ENCODE data around the gene SNRPD1.
"Not testable (repeated sequence)": the region's sequence is repeated elsewhere in the genome, so short reads cannot be mapped to it uniquely, and the experiment has no call there.

SNRPD1 gene

DNA sequence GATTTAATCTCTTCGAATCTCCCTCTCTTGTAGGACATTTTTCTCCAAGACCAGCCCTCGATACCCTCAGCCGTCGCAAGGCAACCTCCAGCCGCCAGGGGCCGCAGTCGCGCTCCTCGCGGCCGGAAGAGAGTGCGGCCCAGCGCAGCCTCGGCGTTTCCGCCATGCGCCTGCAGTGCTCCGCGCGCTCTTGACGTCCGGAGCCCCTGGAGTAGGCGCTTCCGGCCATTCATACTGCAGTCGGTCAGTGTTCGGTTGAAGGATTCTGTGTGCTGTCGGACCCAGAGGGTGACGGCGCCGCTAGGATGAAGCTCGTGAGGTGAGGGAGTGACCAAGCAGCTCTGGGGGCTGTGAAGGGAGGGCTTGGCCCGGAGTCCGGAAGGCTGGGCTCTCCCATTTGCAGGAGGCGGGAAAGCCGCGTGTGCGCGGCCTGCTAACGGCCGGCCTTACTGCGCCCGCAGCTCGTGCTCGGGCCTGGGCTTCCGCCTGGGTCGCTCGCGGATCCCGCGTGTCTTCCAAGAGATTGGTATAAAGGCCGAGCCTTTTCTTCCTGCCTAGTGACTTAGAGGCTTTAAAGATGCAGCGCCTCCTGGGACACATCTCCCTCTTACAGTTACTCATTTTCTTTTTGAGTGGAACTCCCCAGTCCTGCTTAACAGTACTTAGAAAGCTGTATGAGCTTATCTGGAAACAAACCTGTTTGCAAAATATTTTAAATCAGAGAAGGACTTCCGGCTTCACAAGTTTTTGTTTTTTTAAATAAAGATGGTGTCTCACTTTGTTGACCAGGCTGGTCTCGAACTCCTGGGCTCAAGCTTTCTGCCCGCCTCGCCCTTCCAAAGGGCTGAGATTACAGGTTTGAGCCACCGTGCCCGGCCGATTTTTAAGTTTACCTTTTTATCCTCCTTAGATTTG is at the start of gene SNRPD1:
Gene SNRPD1, plus strand, starts transcription at position 190 of the 915 bp plus-strand sequence. Its CDS starts 116 bp downstream, at position 306.
- DNase-seq: peak; percentile 97

DNA sequence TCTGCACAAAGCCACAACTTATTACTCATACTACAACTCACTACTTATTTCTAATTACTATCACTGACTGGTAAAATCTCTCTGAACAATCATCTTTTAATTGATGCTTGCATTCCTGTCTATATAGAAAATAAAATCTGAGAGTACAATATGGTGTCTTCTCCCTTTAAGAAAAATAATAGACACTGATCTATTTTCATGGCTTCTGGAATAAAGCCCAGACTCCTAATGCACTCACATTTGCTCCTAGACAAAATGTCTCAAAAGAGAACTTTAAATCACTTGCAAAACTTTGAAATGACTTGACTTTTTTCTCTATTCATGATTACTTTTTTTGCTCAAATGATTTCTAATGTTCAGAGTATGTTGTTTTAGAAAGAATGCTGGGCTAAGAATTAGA is 40.3 kb upstream of the SNRPD1 start:
- no peak for DNase-seq

DNA sequence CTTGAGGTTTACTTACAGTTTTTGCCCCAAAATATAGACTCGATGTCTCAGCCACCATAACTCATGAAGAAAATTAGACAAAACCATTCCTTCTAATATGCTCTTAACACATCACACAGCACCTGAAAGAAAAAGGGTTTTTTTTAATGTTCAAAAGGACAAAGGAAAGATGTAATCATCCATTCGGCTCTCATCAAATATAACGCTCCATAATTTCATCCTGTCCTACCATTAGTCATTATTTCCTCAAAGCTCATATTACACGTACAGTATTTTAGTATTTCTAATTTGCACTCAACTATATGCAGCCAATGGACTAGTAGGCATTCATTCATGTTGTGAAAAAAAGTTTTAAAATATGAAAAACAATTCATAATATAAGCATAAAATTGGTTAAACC is 36.5 kb upstream of the SNRPD1 start:
- no peak for DNase-seq

DNA sequence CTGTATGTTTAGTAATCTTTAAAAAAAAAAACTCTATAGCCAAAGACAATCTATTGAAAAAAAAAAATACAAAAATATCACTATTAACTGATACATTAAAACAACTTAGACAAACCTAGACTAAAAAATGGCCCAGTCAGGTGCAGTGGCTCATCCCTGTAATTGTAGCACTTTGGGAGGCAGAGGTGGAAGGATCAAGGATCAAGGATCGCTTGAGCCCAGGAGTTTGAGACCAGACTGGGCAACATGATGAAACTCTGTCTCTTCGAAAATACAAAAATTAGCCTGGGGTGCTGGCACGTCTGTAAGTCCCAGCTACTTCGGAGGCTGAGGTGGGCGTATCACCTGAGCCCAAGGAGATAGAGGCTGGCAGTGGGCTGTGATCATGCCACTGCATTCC is 27.7 kb upstream of the SNRPD1 start:
- DNase-seq: no peak

DNA sequence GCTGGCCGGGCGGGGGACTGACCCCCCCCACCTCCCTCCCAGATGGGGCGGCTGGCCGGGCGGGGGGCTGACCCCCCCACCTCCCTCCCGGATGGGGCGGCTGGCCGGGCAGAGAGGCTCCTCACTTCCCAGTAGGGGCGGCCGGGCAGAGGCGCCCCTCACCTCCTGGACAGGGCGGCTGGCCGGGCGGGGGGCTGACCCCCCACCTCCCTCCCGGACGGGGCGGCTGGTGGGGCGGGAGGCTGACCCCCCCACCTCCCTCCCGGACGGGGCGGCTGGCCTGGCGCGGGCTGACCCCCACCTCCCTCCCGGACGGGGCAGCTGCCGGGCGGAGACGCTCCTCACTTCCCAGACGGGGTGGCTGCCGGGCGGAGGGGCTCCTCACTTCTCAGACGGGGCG is 19.8 kb upstream of the SNRPD1 start:
- not testable (repeated sequence) for DNase-seq

DNA sequence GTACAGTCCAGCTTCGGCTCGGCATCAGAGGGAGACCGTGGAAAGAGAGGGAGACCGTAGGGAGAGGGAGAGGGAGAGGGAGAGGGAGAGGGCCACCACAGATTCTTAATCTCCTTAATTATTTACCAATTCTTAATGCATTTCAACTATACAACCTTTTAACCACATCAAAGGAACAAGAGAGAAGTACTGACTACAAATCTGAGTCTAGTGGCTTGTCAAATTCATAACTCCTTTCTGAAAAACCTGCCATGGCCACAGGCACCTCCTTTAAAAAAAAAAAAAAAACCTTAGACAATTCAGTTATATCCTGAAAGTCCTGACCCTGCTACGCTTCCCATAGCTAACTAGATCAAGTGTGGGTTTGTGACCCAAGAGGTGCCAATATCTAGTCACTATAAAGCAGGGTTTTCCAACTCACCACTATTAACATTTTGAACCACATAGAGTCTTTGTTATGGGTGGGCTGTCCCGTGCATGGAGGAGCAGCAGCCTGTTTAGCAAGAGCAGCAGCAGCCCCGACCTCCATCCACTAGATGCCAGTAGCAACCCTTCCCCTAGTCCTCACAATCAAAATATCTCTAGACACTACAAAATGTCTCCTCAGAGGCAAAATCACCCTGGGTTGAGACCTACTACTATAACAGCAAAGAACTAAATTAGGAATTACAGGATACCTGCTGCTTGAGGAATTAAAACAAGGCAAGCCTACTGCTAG is 18.4 kb upstream of the SNRPD1 start:
- no peak for DNase-seq

DNA sequence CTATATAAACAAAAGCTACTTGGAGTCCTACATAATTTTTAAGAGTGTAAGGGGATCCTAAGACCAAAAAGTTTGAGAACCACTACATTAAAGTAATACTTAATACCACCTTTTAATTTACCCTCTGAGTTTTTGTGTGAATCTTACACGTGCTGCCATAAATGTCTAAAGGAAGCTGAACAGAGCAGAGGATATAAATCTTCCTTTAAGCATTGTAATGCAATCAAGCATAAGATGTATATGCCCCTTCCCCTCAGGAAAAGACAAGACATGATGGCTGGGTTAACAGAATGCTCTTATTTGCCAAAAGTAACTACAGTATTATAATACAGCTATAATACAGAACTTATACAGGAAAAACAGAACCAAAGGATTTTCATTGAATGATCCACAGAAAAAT is 14.5 kb upstream of the SNRPD1 start:
- DNase-seq: no peak

DNA sequence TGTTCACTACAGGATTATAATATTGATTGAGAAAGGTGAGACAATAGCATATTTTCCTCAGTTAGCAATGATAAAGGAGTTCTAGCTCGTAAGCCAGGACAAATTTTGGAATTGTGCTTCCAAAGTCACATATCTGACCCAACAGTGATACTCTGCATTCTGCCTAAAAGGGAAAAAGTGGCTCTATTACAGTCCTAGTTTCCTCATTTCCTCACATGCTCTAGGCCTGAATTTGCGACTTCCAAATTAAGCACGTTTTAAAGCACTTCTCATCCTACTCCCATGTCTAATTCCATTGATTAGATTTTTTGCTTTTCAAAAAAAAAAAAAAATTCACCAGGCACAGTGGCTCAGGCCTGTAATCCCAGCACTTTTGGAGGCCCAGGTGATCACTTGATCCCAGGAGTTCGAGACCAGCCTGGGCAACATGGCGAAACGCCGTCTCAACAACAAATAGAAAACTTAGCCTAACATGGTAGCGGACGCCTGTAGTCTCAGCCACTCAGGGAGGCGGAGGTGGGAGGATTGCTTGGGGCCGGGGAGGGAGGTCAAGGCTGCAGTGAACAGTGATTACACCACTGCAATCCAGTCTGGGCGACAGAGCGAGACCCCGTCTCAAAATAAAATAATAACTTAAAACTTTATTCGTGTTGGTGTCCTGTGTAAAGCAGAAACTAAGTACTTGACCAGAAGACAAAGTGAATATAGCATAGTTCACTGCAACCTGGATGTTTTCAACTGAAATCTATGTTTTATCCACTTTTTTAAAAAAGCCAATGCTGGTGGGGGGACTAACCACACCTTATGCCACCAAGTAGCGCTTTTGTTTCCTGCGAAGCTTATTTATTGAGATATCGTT is 13.2 kb upstream of the SNRPD1 start:
- DNase-seq: peak; percentile 44

DNA sequence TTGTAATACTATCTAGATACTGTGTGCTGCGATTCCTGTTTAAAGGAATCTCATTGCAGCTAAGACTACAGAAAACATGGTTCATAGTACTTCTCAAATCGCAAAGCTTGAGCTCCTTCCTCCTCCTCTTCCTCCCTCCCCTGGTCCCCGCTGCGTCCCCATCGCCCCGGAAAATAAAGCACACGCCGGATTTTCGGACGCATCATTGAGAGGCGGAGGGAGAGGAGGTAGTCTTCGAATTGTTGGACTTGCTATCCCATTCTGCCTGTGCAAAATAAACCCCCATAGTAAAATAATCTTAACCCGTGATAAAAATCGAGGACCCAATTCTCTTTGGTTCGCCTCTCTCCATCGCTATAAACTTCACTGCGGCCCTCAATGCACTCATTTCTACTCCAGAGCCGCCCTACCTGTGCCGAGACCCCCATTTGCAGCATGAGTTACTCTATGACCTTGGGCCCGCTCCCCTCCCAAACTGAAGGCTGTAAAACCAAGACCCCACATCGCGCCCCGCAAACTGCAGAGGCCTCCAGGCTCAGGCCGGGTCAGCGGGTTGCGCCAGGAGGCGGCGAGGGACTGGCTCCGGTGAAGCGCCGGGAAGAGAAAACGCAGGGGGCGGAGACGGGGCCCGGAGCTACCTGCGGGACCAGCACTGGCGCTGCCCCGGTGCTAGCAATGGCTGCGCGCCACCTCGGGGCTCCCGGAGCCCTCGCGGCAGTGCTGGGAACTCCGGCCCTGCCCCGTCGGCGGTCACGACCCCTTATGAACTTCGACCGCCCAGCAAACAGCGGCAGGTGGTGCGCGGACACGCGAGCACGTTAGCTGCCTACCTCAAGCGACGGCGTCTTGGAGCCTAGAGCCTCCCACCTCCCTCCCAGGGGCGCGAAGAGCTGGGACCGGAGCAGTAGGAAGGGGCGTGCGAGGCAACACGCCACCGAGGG is 12.3 kb upstream of the SNRPD1 start:
- DNase-seq: peak; percentile 79

DNA sequence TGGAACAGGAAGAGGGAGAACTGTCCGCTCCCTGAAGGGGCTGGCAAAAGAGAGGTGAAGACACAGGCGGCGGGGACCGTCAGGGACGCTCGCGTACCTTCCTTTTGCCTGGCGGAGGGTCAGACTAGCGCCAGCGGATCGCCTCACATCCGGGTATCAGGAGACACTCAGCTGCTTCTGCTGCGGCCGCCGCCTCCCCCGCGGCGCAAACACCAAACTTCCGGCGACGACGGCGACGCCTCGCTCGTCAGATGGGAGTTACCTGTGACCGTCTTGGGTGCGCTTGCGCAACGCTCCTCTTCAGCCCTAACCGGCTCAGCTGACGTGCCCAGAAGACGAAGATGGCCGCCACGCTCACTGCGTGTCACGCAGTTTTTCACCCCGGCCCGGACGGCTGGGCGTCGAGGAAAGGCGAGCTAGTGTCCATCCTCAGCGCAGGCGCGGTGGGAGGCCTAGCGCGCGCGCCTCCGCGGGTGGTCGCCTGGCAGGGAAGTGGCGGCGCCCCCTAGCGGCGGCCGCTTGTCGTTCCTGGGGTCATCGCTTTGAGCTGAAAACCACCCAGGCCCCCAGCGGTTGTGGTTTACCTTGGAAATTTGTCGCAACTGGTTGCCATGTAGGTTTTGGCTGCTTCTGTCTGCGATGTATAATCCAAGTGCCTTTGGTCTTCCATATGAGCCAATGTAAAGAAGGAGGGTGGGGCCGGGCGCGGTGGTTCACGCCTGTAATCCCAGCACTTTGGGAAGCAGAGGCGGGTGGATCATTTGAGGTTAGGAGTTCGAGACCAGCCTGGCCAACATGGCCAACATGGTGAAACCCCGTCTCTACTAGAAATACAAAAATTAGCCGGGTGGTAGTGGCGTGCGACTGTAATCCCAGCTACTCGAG is 11.3 kb upstream of the SNRPD1 start, which contains the start of gene ESCO1:
Gene ESCO1, minus strand, starts transcription at position 179 of the 885 bp plus-strand sequence. CDS start 25,861 bp downstream, outside the sequence.
- peak; percentile 99 for DNase-seq

DNA sequence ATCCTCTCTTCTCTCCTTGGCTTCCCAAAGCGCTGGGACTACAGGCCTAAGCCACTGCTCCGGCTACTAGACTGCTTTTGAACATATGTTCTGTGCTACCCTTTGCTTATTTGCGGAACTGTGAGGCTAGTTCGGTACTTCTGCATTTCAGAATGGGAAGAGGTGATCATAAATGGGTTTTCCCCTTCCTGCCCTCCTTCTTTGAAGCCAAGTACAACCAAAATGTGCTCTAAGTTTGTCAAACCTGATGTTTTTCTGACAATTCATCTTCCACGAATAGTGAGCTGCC is 9.9 kb upstream of the SNRPD1 start:
- no peak for DNase-seq

DNA sequence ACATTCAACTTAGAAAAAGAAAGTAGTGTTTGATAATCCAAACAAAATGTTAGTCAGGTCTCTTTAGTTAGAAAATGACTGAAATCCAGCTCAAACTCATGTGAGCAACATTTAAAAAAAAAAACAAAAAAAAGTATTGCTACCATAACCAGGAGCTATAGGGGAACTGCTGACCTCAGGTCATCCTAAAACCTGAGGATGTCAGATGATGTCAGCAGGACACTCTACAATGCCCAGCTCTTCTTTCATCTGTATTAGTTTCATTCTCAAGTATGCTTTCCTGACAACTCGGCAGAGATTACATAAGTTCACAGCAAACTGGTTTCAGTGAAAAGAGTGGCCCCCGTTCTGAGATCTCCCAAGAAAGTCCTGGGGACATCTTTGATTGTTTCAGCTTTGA is 7.4 kb upstream of the SNRPD1 start:
- DNase-seq: peak; percentile 73

DNA sequence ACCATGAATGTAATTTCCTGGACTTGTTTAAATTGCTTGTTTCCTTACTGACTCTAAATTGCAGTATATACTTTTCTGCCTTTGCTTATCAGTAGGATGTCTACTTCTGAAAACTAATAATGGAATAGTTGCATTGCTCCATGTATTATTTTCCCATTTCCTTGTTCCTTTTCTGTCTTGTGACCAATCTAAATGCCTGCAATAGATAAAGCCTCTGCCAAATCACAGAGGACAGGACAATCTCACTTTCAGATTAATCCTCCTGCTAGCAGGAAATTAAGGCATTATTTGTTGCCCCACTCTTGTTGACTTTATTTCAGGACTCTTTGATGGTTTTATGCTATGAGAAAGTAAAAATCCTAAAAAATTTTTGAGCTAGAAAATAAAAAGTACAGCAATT is 6.9 kb upstream of the SNRPD1 start:
- DNase-seq: no peak

DNA sequence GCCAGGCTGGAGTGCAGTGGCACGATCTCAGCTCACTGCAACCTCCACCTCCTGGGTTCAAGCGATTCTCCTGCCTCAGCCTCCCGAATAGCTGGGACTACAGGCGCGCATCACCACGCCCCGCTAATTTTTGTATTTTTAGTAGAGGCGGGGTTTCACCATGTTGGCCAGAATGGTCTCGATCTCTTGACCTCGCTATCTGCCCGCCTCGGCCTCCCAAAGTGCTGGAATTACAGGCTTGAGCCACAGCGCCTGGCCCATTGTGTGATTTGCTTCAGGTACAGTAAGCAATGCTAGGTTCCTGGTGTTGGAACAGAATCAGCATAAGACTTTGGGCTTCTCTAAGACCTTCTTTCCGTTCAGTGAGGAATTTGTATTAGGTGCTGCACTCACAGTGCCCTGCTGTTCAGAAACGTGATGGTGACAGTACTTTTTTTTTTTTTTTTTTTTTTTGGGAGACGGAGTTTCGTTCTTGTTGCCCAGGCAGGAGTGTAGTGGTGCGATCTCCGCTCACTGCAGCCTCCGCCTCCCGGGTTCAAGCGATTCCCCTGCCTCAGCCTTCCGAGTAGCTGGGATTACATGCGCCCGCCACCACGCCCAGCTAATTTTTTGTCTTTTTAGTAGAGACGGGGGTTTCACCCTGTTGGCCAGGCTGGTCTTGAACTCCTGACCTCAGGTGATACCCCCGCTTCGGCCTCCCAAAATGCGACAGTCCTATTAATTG is 551 bp upstream of the SNRPD1 start:
- not testable (repeated sequence) for DNase-seq

DNA sequence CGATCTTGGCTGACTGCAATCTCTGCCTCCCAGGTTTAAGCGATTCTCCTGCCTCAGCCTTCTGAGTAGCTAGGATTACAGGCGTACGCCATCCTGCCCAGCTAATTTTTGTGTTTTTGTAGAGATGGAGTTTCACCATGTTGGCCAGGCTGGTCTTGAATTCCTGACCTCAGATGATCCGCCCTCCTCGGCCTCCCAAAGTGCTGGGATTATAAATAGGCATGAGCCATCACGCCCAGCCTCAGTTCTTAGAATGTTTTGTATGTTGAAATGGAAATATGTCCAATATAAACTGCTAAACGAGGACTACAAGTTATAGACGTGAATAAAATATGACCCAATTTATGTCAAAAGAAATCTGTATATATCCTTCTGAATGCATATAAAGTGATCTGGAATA is 9.5 kb downstream of the SNRPD1 start:
- DNase-seq: not testable (repeated sequence)

DNA sequence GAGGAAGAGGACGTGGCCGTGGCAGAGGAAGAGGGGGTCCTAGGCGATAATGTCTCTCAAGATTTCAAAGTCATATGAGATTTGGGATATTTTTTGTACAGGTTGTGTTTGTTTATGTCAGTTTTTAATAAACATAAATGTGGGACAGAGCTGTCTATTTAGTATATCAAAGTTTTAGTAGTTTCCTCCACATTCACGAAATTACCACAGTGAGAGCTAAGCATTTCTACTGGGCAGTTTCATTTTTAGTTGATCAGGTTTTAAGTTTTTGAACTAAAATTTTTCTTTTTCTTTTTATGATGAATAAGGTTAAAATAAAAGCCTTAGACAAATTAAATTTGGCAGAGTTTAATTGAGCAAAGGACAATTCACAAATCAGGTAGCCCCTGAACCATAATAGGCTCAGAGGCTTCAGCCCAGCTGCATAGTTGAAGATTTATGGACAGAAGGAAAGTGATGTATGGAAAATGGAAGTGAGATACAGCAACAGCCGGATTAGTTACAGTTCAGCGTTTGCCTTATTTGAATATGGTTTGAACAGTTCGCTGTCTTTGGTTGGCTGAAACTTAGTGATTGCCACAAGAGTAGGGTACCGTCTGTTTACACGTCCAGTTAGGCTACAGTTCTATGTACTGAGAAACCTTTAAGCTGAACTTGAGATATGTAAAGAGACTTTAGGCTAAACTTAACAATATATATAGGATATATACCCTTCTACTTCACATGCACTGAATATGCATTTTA is 17.1 kb downstream of the SNRPD1 start:
- DNase-seq: no peak

DNA sequence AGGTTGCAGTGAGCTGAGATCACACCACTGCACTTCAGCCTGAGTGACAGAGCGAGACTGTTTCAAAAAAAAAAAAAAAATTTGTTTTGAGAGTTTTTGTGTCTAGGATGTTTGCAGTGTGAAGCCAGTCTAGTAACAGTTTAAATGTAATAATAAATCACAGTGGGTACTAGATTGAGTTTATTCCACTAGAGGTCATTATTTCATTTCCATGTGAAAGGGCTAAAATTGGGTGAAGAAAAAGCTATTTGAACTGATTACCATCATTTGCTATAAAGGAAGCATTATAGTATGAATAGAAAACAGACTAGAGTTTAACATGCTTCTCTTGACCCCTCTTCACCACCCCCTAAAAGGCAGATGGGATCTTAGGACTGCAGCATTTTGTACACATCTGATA is 20.3 kb downstream of the SNRPD1 start:
- DNase-seq: no peak

DNA sequence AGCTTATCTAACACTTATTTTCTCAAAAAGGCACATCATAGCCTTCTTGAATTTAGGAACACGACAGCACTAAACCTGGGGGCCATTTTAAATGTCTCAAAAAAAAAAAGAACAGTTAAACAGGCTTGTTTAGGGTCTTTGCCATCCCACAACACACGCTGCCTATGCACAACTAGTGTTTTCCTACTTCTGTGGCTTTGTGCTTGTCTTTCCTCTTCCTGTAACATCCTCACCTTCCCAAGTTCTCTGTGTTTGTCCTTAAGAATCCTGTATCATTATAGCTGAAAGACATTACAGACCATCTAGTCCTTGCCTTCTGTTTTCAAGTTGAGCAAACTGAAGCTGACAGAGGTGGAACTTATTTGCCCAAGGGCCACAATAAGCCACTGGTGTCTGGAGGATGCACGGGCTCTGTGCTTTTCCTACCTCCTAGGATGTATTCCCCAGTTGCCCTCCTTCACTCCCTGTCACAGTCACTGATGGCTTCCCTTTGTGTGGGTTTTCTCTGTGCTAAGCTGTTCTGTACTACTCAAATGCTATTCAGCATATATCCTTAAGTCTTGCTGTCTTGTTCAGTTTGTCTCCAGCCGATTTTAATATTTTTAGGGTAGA is 22.6 kb downstream of the SNRPD1 start:
- no peak for DNase-seq

DNA sequence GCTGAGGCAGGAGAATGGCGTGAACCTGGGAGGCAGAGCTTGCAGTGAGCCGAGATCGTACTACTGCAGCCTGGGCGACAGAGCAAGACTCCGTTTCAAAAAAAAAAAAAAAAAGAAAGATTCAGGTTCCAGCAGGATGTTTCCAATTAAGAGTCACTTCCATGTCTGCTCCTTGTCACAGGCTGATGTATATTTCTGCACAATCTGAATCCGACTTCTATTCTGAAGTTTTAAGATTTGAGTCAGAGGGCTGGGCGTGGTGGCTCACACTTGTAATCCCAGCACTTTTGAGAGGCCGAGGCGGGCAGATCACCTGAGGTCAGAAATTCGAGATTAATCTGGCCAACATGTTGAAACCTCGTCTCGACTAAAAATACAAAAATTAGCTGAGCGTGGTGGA is 24.7 kb downstream of the SNRPD1 start:
- no peak for DNase-seq
